ENCODE data around the gene PRRC2A.
"Not testable (repeated sequence)": the region's sequence is repeated elsewhere in the genome, so short reads cannot be mapped to it uniquely, and the experiment has no call there.

The PRRC2A gene

GRCh38 chr6:31586008-31586407 is 34.5 kb upstream of the PRRC2A start, which contains the start of gene LST1:
Gene LST1, plus strand, starts transcription at chr6:31586277. Its CDS starts 1,023 bp downstream, at chr6:31587300.
- no peak for DNase-seq

- DNase-seq, result no peak
These were observed 33.8 kb upstream of the PRRC2A start for GRCh38 chr6:31586599-31587281.

- no peak for DNase-seq
These were observed 32.4 kb upstream of the PRRC2A start for GRCh38 chr6:31587791-31588777.

GRCh38 chr6:31588871-31589650 is 31.5 kb upstream of the PRRC2A start:
- DNase-seq, result no peak

- not testable (repeated sequence) for DNase-seq
These were observed 29.8 kb upstream of the PRRC2A start for GRCh38 chr6:31590691-31591090.

- no peak for DNase-seq
These were observed 28.1 kb upstream of the PRRC2A start for GRCh38 chr6:31592396-31592771.

GRCh38 chr6:31597006-31597405 is 23.5 kb upstream of the PRRC2A start:
- no peak for DNase-seq

- DNase-seq, result no peak
These were observed 13.2 kb upstream of the PRRC2A start for GRCh38 chr6:31607317-31607716.

GRCh38 chr6:31609519-31610406 is 10.8 kb upstream of the PRRC2A start:
- DNase-seq, result no peak

- DNase-seq, result no peak
These were observed 9.5 kb upstream of the PRRC2A start for GRCh38 chr6:31610968-31611367.

- DNase-seq, result no peak
These were observed 6.4 kb upstream of the PRRC2A start for GRCh38 chr6:31614075-31614619.

- DNase-seq, result no peak
These were observed 5.6 kb upstream of the PRRC2A start, which contains the start of gene AIF1 for GRCh38 chr6:31614684-31615578. Gene AIF1, plus strand, starts transcription at chr6:31615234. Its CDS starts 96 bp downstream, at chr6:31615330.

GRCh38 chr6:31615748-31616147 is 4.8 kb upstream of the PRRC2A start:
- DNase-seq, result no peak

GRCh38 chr6:31617010-31617409 is 3.5 kb upstream of the PRRC2A start:
- DNase-seq, result no peak

- peak; percentile 93 for DNase-seq
These were observed 520 bp upstream of the PRRC2A start for GRCh38 chr6:31619805-31620585.

- no peak for DNase-seq
These were observed 915 bp downstream of the PRRC2A start for GRCh38 chr6:31621320-31621939.

GRCh38 chr6:31621991-31622390 is 1.5 kb downstream of the PRRC2A start:
- DNase-seq, result no peak

GRCh38 chr6:31622684-31623091 is 2.2 kb downstream of the PRRC2A start:
- DNase-seq, result no peak

GRCh38 chr6:31624070-31624469 is 3.6 kb downstream of the PRRC2A start:
- no peak for DNase-seq
